ENCODE data around the gene FGGY. TPM values are rescaled to one million over a fixed set of nuclear protein-coding genes. Genes with fewer than 3 reads are reported as not detected.
"Not testable (repeated sequence)": the region's sequence is repeated elsewhere in the genome, so short reads cannot be mapped to it uniquely, and the experiment has no call there.

FGGY gene
- total and polyA plus RNA-seq, 5 donors = 10.0 to 20.5 (median 19.9) TPM

- H3K27ac ChIP-seq (ENCODE audit: low read length) = no peak overlapping the region
- no peak for DNase-seq
- no peaks in the 10 kb centered on the region for H3K9me3 ChIP-seq (ENCODE audit: control insufficient read depth, low read length)
- no peak overlapping the region for H3K4me3 ChIP-seq (ENCODE audit: low read length)
- intact Hi-C loops (cut with DNase I) = loop anchor here (5.0 to 10.0 kb wide), 10 partner anchors 144 to 517 kb away; partner anchors contain the start of gene JUN (in 3 of the 4)
- ATAC-seq = no peak
- no peaks in the 10 kb centered on the region for H3K27me3 ChIP-seq (ENCODE audit: control insufficient read depth, insufficient read depth)
- WGBS = 90% methylated on average over 6 of the region's 6 CpGs
- H3K4me1 ChIP-seq (ENCODE audit: control insufficient read depth, insufficient read depth, low read length) = peaks cover 3% of the 10 kb centered on the region
Observed at GRCh38 chr1:59298710-59299346, 1.9 kb downstream of the FGGY start.

DNA sequence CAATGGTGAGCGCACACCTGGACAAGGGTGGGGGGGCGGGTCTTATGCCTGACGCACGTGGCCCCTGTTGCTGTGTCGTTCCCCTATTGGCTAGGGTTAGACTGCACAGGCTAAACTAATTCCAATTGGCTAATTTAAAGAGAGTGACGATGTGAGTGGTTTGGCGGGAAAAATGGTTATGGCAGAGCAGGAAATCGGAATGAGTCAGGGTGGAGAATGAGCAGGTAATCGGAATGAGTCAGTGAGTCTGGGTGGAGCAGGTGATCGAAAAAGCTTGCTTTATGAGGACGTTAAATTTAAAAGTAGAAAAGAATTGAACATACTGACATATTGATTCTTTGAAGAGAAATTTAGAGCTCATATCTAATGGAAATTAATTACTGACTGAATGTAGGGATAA is 2.8 kb downstream of the FGGY start:
- not testable (repeated sequence) for H3K9me3 ChIP-seq (ENCODE audit: control insufficient read depth, low read length); H3K4me1 ChIP-seq (ENCODE audit: control insufficient read depth, insufficient read depth, low read length); DNase-seq; H3K4me3 ChIP-seq (ENCODE audit: low read length); ATAC-seq; H3K27ac ChIP-seq (ENCODE audit: low read length); H3K27me3 ChIP-seq (ENCODE audit: control insufficient read depth, insufficient read depth)
- intact Hi-C loops (cut with DNase I) = loop anchor here (5.0 to 10.0 kb wide), 10 partner anchors 145 to 517 kb away; partner anchors contain the start of gene JUN (in 3 of the 4)
- 97% methylated on average over 11 of the region's 11 CpGs for WGBS

GRCh38 chr1:59302297-59302696 is 5.4 kb downstream of the FGGY start:
- WGBS = 100% methylated on average over 1 of the region's 1 CpG

GRCh38 chr1:59302871-59303270 is 6.0 kb downstream of the FGGY start:
- Histone ChIP-seq H3K4me1 (ENCODE audit: control insufficient read depth, insufficient read depth, low read length) (peaks cover 3% of the 10 kb centered on the region), H3K4me3 (ENCODE audit: low read length) (no peak overlapping the region), H3K27me3 (ENCODE audit: control insufficient read depth, insufficient read depth) (no peaks in the 10 kb centered on the region), H3K27ac (ENCODE audit: low read length) (no peak overlapping the region), H3K9me3 (ENCODE audit: control insufficient read depth, low read length) (no peaks in the 10 kb centered on the region)
- 86% methylated on average over 2 of the region's 2 CpGs for WGBS
- intact Hi-C loops (cut with DNase I) = no loop called here
- no peak for DNase-seq
- ATAC-seq = no peak

More at GRCh38 chr1:59302297-59302696, 5.4 kb downstream of the FGGY start:
- peaks cover 3% of the 10 kb centered on the region for H3K4me1 ChIP-seq (ENCODE audit: control insufficient read depth, insufficient read depth, low read length)
- H3K27me3 ChIP-seq (ENCODE audit: control insufficient read depth, insufficient read depth) = no peaks in the 10 kb centered on the region
- DNase-seq (no peak), ATAC-seq (no peak)
- intact Hi-C loops (cut with DNase I) = no loop called here
- no peak overlapping the region for H3K4me3 ChIP-seq (ENCODE audit: low read length)
- no peak overlapping the region for H3K27ac ChIP-seq (ENCODE audit: low read length)
- no peaks in the 10 kb centered on the region for H3K9me3 ChIP-seq (ENCODE audit: control insufficient read depth, low read length)

GRCh38 chr1:59305188-59305587 is 8.3 kb downstream of the FGGY start:
- Histone ChIP-seq H3K4me1 (ENCODE audit: control insufficient read depth, insufficient read depth, low read length) (no peaks in the 10 kb centered on the region), H3K4me3 (ENCODE audit: low read length) (no peak overlapping the region), H3K27me3 (ENCODE audit: control insufficient read depth, insufficient read depth) (no peaks in the 10 kb centered on the region), H3K27ac (ENCODE audit: low read length) (no peak overlapping the region), H3K9me3 (ENCODE audit: control insufficient read depth, low read length) (no peaks in the 10 kb centered on the region)
- ATAC-seq = no peak
- intact Hi-C loops (cut with DNase I) = no loop called here
- DNase-seq = no peak

DNA sequence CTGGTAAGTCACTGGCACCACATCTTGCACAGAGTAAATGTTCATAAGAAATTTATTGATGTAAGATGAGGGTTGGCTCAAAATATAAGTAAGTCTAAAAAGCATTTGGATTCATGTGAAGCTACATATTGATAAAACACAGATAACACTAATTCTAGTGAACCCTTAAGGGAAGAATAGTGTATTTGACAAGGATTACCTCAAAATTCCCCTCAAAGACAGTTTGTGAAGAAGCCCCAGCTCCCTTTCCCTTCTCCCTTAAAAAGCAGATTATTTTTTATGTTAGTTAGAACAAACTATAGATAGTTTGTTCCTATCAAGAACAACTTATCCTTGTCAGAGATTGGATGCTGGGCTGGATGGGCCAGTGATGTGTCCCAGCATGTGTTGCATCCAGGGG is 10.7 kb downstream of the FGGY start:
- no peaks in the 10 kb centered on the region for H3K27me3 ChIP-seq (ENCODE audit: control insufficient read depth, insufficient read depth)
- no peak overlapping the region for H3K27ac ChIP-seq (ENCODE audit: low read length)
- no peaks in the 10 kb centered on the region for H3K4me1 ChIP-seq (ENCODE audit: control insufficient read depth, insufficient read depth, low read length)
- DNase-seq (no peak), ATAC-seq (no peak)
- H3K4me3 ChIP-seq (ENCODE audit: low read length) = no peak overlapping the region
- no peaks in the 10 kb centered on the region for H3K9me3 ChIP-seq (ENCODE audit: control insufficient read depth, low read length)
- intact Hi-C loops (cut with DNase I) = no loop called here

GRCh38 chr1:59308839-59309238 is 11.9 kb downstream of the FGGY start:
- H3K4me3 ChIP-seq (ENCODE audit: low read length) = no peak overlapping the region
- no peaks in the 10 kb centered on the region for H3K4me1 ChIP-seq (ENCODE audit: control insufficient read depth, insufficient read depth, low read length)
- no peaks in the 10 kb centered on the region for H3K27me3 ChIP-seq (ENCODE audit: control insufficient read depth, insufficient read depth)
- intact Hi-C loops (cut with DNase I) = no loop called here
- ATAC-seq = no peak
- DNase-seq = no peak
- no peak overlapping the region for H3K27ac ChIP-seq (ENCODE audit: low read length)
- no peaks in the 10 kb centered on the region for H3K9me3 ChIP-seq (ENCODE audit: control insufficient read depth, low read length)

- no peak overlapping the region for H3K27ac ChIP-seq (ENCODE audit: low read length)
- ATAC-seq (no peak), DNase-seq (no peak)
- H3K4me3 ChIP-seq (ENCODE audit: low read length) = no peak overlapping the region
- 97% methylated on average over 5 of the region's 5 CpGs for WGBS
- H3K4me1 ChIP-seq (ENCODE audit: control insufficient read depth, insufficient read depth, low read length) = no peaks in the 10 kb centered on the region
- no peaks in the 10 kb centered on the region for H3K27me3 ChIP-seq (ENCODE audit: control insufficient read depth, insufficient read depth)
- H3K9me3 ChIP-seq (ENCODE audit: control insufficient read depth, low read length) = no peaks in the 10 kb centered on the region
- intact Hi-C loops (cut with DNase I) = no loop called here
Observed at GRCh38 chr1:59309392-59309791, 12.5 kb downstream of the FGGY start.

DNA sequence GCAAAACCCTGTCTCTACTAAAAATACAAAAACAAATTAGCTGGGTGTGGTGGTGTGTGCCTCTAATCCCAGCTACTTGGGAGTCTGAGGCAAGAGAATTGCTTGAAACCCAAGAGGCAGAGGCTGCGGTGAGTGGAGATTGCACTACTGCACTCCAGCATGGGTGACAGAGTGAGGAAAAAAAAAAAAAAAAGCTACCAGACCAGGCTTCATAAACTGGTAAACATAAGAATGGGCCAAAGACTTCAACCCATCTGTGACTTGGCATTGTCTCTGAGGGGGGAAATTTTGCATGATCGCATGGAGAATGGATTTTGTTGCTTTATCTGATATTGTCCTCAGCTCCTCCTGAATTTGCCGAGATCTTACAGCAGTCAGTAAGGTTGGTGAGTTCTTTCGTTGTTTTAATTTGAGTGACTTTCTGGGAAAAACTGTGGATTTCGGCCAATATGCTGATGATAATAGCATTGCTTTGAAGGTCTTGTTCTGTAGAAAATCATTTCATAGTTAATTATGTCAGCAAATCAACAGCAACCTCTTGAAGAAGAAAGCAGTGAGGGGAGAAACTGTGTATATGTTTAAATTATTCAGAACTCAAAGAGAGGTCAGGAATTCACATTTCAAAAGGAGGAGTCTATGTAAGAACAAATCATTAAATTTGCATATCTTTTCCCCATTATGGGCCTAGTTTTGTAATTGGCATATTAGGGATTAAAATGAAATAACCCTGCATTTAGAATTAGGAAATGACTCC is 13.1 kb downstream of the FGGY start:
- DNase-seq (no peak), ATAC-seq (no peak)
- Histone ChIP-seq H3K27ac (ENCODE audit: low read length) (no peak overlapping the region), H3K4me1 (ENCODE audit: control insufficient read depth, insufficient read depth, low read length) (no peaks in the 10 kb centered on the region), H3K9me3 (ENCODE audit: control insufficient read depth, low read length) (no peaks in the 10 kb centered on the region), H3K27me3 (ENCODE audit: control insufficient read depth, insufficient read depth) (no peaks in the 10 kb centered on the region), H3K4me3 (ENCODE audit: low read length) (no peak overlapping the region)
- 72% methylated on average over 5 of the region's 5 CpGs for WGBS
- intact Hi-C loops (cut with DNase I) = no loop called here

- intact Hi-C loops (cut with DNase I) = no loop called here
- no peak overlapping the region for H3K27ac ChIP-seq (ENCODE audit: low read length)
- 87% methylated on average over 5 of the region's 5 CpGs for WGBS
Observed at GRCh38 chr1:59310549-59311250, 13.8 kb downstream of the FGGY start.

GRCh38 chr1:59314776-59315528 is 18.1 kb downstream of the FGGY start:
- Histone ChIP-seq H3K27me3 (ENCODE audit: control insufficient read depth, insufficient read depth) (no peaks in the 10 kb centered on the region), H3K9me3 (ENCODE audit: control insufficient read depth, low read length) (no peaks in the 10 kb centered on the region), H3K4me1 (ENCODE audit: control insufficient read depth, insufficient read depth, low read length) (no peaks in the 10 kb centered on the region), H3K27ac (ENCODE audit: low read length) (no peak overlapping the region), H3K4me3 (ENCODE audit: low read length) (no peak overlapping the region)
- no peak for DNase-seq
- WGBS = 91% methylated on average over 2 of the region's 2 CpGs
- no peak for ATAC-seq
- intact Hi-C loops (cut with DNase I) = no loop called here

More at GRCh38 chr1:59310549-59311250, 13.8 kb downstream of the FGGY start:
- Histone ChIP-seq H3K9me3 (ENCODE audit: control insufficient read depth, low read length) (no peaks in the 10 kb centered on the region), H3K4me3 (ENCODE audit: low read length) (no peak overlapping the region), H3K4me1 (ENCODE audit: control insufficient read depth, insufficient read depth, low read length) (no peaks in the 10 kb centered on the region), H3K27me3 (ENCODE audit: control insufficient read depth, insufficient read depth) (no peaks in the 10 kb centered on the region)
- DNase-seq (no peak), ATAC-seq (no peak)

Data from right cardiac atrium (tissue), 5 donors.